A673 (cell line): Measurements from ENCODE around the gene SUPT3H.

Experiments used
- CTCF ChIP-seq: fragments of 300-800, 200-600 bp; sonication (generic); conservative IDR thresholded peaks from 2 replicates; pipeline ENCODE4 v1.5.1; 2017; ENCODE audit warnings: low read depth, mild to moderate bottlenecking, antibody characterized with exemption, low read length, moderate library complexity, mixed read lengths
- EZH2 ChIP-seq: fragments of 200-600 bp; sonication (generic); IDR thresholded peaks from 2 replicates; pipeline ENCODE4 v1.6.1; 2017; ENCODE audit warnings: borderline replicate concordance, low read depth, mild to moderate bottlenecking, mixed read lengths, antibody characterized with exemption, low read length; ENCODE audit not compliant: poor library complexity, severe bottlenecking

GRCh38 chr6:45175272-45175671 is 202.5 kb downstream of the SUPT3H start:
- no peak for TF ChIP-seq CTCF
- no peak for TF ChIP-seq EZH2
